SH-SY5Y (cell line): ENCODE data around the gene CTIF.

Source experiments
- GATA2 ChIP-seq: IDR thresholded peaks from 2 replicates; pipeline ENCODE4 v1.6.1; 2011; ENCODE audit warnings: mild to moderate bottlenecking, low read depth, low read length
- GATA3 ChIP-seq: IDR thresholded peaks from 2 replicates; pipeline ENCODE4 v1.6.1; 2011; ENCODE audit warnings: low read depth, mild to moderate bottlenecking, low read length, moderate library complexity

DNA sequence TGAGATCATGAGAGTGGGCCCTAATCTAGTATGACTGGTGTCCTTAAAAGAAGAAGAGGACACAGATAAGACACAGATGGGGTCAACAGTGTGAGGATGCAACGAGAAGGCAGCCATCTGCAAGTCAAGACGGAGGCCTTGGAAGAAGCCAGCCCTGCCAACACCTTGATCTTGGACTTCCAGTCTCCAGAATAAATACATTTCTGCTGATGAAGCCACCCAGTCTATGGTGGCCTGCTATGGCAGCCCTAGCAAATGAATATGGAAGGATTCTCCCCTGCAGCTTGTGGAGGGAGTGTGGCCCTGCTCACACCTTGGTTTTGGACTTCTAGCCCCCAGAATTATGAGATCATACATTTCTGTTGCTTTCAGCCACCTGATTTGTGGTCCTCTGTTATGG is 12.3 kb downstream of the CTIF start:
- TF ChIP-seq GATA2 (no peak), GATA3 (no peak)
